Endothelial cell of hepatic sinusoid (primary cell): ENCODE results near the gene SH2D3A.

Experiments used
- in situ Hi-C: cut with HindIII; loops from 2 replicates; pipeline ENCODE4 v1.10.0; 2017; ENCODE audit warnings: low sequenced_read_pairs

The SH2D3A gene

GRCh38 chr19:6738787-6739389 is 28.3 kb downstream of the SH2D3A start:
- in situ Hi-C loops: no loop called here

- in situ Hi-C loops: no loop called here
Observed at GRCh38 chr19:6737873-6738786, 29.1 kb downstream of the SH2D3A start.

GRCh38 chr19:6737284-6737872 is 29.9 kb downstream of the SH2D3A start, which contains the start of gene GPR108:
Gene GPR108, minus strand, starts transcription at chr19:6737580. Its CDS starts 4 bp downstream, at chr19:6737576.
- in situ Hi-C loops: no loop called here

GRCh38 chr19:6736917-6737283 is 30.3 kb downstream of the SH2D3A start:
- in situ Hi-C loops: no loop called here

GRCh38 chr19:6736169-6736916 is 30.9 kb downstream of the SH2D3A start:
- in situ Hi-C loops: no loop called here

- in situ Hi-C loops: no loop called here
Observed at GRCh38 chr19:6735181-6735911, 31.9 kb downstream of the SH2D3A start.

GRCh38 chr19:6734096-6734696 is 33.0 kb downstream of the SH2D3A start:
- in situ Hi-C loops: no loop called here

GRCh38 chr19:6733338-6734095 is 33.7 kb downstream of the SH2D3A start:
- in situ Hi-C loops: no loop called here

GRCh38 chr19:6732803-6733337 is 34.4 kb downstream of the SH2D3A start:
- in situ Hi-C loops: no loop called here

GRCh38 chr19:6731822-6732221 is 35.4 kb downstream of the SH2D3A start:
- in situ Hi-C loops: no loop called here

- in situ Hi-C loops: no loop called here
Observed at GRCh38 chr19:6730941-6731670, 36.1 kb downstream of the SH2D3A start.

GRCh38 chr19:6730153-6730804 is 37.0 kb downstream of the SH2D3A start:
- in situ Hi-C loops: no loop called here

- in situ Hi-C loops: no loop called here
Observed at GRCh38 chr19:6729573-6730152, 37.6 kb downstream of the SH2D3A start.

- in situ Hi-C loops: no loop called here
Observed at GRCh38 chr19:6728346-6728745, 38.9 kb downstream of the SH2D3A start.

- in situ Hi-C loops: no loop called here
Observed at GRCh38 chr19:6725513-6726231, 41.6 kb downstream of the SH2D3A start.

GRCh38 chr19:6724631-6725492 is 42.4 kb downstream of the SH2D3A start:
- in situ Hi-C loops: loop anchor here (5.0 kb wide), 1 partner anchor 48 kb away; no protein-coding TSS in a partner anchor
